Activated T-cell treated with anti-CD3 and anti-CD28 coated beads, Interleukin-2, amount 50 U/mL, for 72 hours (primary cell): ENCODE data around the gene SLC12A6. TPM values are rescaled to one million over a fixed set of nuclear protein-coding genes. Genes with fewer than 3 reads are reported as not detected.

ENCODE experiments used
- ATAC-seq, 2 donors: fragments of 150-1000 bp; cut with Tn5 transposase; replicated peaks in 1 of 2; 2 replicates each; pipeline ENCODE4 v1.10.0; 2021; ENCODE audit warnings: moderate library complexity in 2 of 2, mild to moderate bottlenecking in 1 of 2
- DNase-seq, 2 donors: peaks; one replicate each; pipeline ENCODE4 v3.0.0; 2021 to 2022; ENCODE audit warnings: mixed read lengths in 1 of 2
- H3K27ac Mint-ChIP-seq: one replicate; pipeline ENCODE4 v1.8.0; 2022; ENCODE audit warnings: mild to moderate bottlenecking, moderate library complexity, mixed read lengths
- H3K27me3 Mint-ChIP-seq: one replicate; pipeline ENCODE4 v1.8.0; 2022; ENCODE audit warnings: low read depth, mixed read lengths
- H3K36me3 Mint-ChIP-seq, 2 donors: one replicate each; pipeline ENCODE4 v1.8.0; 2022; ENCODE audit warnings: mixed read lengths in 2 of 2, mild to moderate bottlenecking in 1 of 2; ENCODE audit not compliant: insufficient read depth in 2 of 2
- H3K4me1 Mint-ChIP-seq: one replicate; pipeline ENCODE4 v1.8.0; 2022; ENCODE audit warnings: low read depth, mixed read lengths
- H3K4me3 Mint-ChIP-seq, 2 donors: one replicate each; pipeline ENCODE4 v1.8.0; 2022; ENCODE audit warnings: mild to moderate bottlenecking in 2 of 2, mixed read lengths in 2 of 2, moderate library complexity in 2 of 2
- H3K9me3 Mint-ChIP-seq, 2 donors: one replicate each; pipeline ENCODE4 v1.8.0; 2022; ENCODE audit warnings: mixed read lengths in 2 of 2
- total RNA-seq, 2 donors: library from RNA; stranded (reverse); gene quantifications; one replicate each; pipeline ENCODE4 v1.2.3, GENCODE V29; 2022

The SLC12A6 gene
- total RNA-seq, 2 donors from 2014 or later = 25.0 to 31.3 TPM

DNA sequence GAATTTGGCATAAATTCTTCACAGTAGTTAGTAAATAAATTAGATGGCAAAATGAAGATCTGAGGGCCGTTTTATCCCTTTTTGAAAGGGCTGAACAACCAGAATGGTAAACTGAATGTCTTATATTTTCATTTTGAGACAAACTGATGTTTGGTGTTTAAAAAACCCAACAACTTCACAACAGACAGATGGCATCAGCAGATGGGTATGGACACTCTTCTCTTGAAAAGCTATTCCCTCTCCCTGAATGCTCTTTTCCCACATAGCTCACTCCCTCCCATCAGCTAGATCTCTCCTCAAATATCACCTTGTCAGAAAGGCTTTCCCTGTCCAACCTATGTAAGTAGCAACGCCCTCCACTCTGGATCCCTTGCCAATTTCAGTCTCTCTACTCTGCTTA, 79.4 kb downstream of the SLC12A6 start:
- ATAC-seq (no peak), DNase-seq (no peak)
- Mint-ChIP-seq H3K27ac (no peak overlapping the region), H3K27me3 (no peaks in the 10 kb centered on the region), H3K4me1 (no peaks in the 10 kb centered on the region), H3K4me3 (no peak overlapping the region), H3K36me3 (peaks cover 2 to 4% of the 10 kb centered on the region in 2 donors), H3K9me3 (no peaks in the 10 kb centered on the region)

DNA sequence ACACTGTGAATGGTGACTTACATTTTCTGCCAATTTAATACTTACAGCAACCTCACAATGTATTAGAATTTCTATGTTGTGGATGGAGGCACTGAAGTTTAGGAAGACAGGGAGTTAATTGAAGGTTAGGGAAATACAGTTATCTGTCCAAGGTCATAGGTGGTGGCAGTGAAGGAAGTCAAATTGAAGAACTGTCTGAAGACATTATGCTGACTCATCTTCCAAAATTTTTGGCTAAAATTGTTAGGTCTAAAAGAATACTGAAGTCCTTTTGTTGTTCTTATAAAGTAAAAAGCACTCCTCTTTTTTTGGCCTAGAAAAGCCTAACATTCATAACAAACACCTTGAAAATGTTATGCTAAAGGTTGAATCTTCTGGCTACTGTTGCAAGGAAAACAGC, 85.0 kb downstream of the SLC12A6 start:
- no peak overlapping the region for H3K27ac Mint-ChIP-seq
- peaks cover 5% of the 10 kb centered on the region for H3K4me1 Mint-ChIP-seq
- H3K9me3 Mint-ChIP-seq = no peaks in the 10 kb centered on the region
- no peak overlapping the region for H3K4me3 Mint-ChIP-seq
- peaks cover 3 to 9% of the 10 kb centered on the region in 2 donors for H3K36me3 Mint-ChIP-seq
- H3K27me3 Mint-ChIP-seq = no peaks in the 10 kb centered on the region
- ATAC-seq = no peak
- DNase-seq = no peak

GRCh38 chr15:34248190-34248589, 89.4 kb downstream of the SLC12A6 start:
- H3K4me3 Mint-ChIP-seq = no peak overlapping the region
- no peak for ATAC-seq
- H3K27ac Mint-ChIP-seq = no peak overlapping the region
- no peak for DNase-seq
- H3K9me3 Mint-ChIP-seq = no peaks in the 10 kb centered on the region
- peaks cover 4 to 7% of the 10 kb centered on the region in 2 donors for H3K36me3 Mint-ChIP-seq
- H3K4me1 Mint-ChIP-seq = peaks cover 6% of the 10 kb centered on the region
- no peaks in the 10 kb centered on the region for H3K27me3 Mint-ChIP-seq

DNA sequence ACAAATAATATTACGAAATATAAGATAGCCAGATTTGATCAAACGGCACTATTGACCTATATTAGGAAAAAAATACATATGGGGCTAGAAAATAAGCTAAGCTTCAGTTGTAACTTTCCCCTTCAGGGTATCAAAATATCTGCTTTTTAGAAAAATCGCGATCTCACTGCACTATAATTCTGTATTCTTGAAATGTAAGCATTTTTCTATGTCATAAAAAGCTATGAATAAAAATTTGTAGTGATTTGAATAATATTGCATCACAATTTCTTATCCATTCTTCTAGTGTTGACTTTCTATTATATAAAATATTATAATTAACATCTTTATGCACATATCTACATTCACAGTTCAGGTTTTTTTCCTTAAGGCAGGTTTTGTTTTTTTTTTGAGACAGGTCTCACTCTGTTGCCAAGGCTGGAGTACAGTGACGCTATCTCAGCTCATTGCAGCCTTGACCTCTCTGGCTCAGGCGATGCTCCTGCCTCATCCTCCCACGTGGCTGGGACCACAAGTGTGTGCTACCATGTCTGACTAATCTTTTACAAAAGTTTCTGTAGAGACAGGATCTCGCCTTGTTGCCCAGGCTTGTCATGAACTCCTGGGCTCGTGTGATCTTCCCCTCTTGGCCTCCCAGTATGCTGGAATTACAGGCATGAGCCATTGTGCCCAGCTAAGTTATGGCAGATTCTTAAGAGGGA, 91.2 kb downstream of the SLC12A6 start:
- no peaks in the 10 kb centered on the region for H3K9me3 Mint-ChIP-seq
- ATAC-seq = no peak
- H3K36me3 Mint-ChIP-seq = peaks cover 1 to 8% of the 10 kb centered on the region in 2 donors
- no peak overlapping the region for H3K27ac Mint-ChIP-seq
- H3K4me1 Mint-ChIP-seq = peaks cover 17% of the 10 kb centered on the region
- DNase-seq = no peak
- no peaks in the 10 kb centered on the region for H3K27me3 Mint-ChIP-seq
- no peak overlapping the region for H3K4me3 Mint-ChIP-seq

DNA sequence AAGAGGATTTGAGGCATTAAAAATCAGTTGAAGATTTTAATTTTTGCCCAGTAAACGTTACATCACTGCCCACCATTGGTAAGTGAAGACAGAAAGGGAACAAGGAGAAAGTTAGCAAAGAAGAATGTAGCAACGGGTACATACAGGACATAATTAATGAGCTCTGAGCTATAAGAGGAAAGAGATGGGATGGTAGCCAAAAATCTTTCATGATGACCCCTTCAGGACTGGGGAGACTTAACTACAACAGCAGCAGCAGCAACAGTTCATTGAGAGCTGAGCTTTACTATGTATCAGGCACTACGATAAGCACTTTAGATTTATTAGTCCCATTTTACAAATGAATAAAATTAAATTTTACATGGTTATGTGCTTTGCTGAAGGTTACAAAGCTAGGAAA, 94.4 kb downstream of the SLC12A6 start:
- no peak overlapping the region for H3K4me3 Mint-ChIP-seq
- H3K36me3 Mint-ChIP-seq = peaks cover 4 to 11% of the 10 kb centered on the region in 2 donors

DNA sequence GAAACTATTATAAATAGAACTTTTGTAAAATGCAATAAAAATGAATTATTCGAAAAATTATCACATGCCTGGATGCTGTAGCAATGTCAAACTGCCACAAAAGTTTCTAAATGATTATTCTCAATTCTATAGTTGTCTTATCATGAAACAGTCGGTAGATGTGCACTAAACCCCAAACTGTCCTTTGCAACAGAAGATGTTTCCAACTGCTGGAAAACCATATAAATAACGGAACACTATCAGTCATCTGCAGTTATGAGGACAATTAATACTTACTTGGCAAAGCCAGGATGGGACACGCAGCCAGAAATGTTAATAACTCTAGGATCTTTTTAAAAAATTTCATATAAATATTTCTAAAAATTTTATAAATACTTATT, 95.3 kb downstream of the SLC12A6 start:
- H3K4me1 Mint-ChIP-seq = peaks cover 41% of the 10 kb centered on the region
- DNase-seq = no peak
- H3K27ac Mint-ChIP-seq = no peak overlapping the region
- no peaks in the 10 kb centered on the region for H3K27me3 Mint-ChIP-seq
- H3K9me3 Mint-ChIP-seq = no peaks in the 10 kb centered on the region
- peaks cover 4 to 11% of the 10 kb centered on the region in 2 donors for H3K36me3 Mint-ChIP-seq
- no peak for ATAC-seq
- H3K4me3 Mint-ChIP-seq = no peak overlapping the region

More for the DNA sequence above, 94.4 kb downstream of the SLC12A6 start:
- DNase-seq = no peak
- no peak overlapping the region for H3K27ac Mint-ChIP-seq
- H3K27me3 Mint-ChIP-seq = no peaks in the 10 kb centered on the region
- ATAC-seq = no peak
- H3K4me1 Mint-ChIP-seq = peaks cover 47% of the 10 kb centered on the region
- no peaks in the 10 kb centered on the region for H3K9me3 Mint-ChIP-seq

DNA sequence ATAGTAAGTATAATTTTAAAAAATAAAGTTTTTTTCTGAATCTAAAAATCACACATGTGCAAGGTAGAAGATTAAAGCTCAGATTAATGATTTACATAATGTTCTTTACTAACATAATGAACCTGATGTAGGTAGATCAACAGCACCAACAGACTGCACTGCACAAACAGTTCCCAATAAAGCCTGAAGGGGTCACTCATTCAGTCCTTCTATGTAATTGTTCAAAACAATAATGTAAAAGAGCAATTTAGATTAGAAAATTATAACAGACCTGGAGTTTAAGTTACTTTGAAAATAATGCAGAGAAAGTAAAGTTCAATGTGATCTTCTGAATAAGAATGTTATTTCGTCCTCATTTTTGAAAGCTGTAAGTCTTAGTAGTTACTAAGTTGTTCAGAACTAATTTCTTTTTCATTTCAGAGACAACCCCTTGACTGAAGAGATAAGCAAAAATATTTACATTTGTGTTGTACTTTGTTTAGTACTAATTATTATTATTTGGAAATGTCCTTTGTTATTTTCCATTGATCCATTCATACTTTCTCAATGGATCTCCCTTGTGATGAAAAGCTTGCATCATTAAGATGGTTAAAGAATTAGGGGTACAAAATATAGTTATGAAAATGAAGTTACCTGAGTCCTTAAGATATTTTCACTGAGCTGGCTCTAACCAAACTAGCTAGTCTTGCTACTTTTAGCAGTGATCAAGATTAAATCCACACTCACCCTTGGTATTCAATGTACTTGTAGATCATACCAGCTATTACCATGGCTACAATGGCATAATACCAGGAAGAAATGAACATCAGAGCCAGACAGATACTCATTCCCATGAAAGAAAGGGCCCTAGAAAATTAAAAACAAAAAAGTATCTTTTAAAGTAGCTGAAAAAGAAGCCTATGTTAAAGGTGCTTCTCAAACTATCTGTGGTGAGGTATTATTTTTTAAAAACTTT, 95.9 kb downstream of the SLC12A6 start:
- peak overlapping the region; percentile 18 for H3K27ac Mint-ChIP-seq
- peaks cover 4 to 12% of the 10 kb centered on the region in 2 donors for H3K36me3 Mint-ChIP-seq
- peak; percentile 50 to 51 for ATAC-seq
- H3K27me3 Mint-ChIP-seq = no peaks in the 10 kb centered on the region
- peaks cover 41% of the 10 kb centered on the region for H3K4me1 Mint-ChIP-seq
- H3K4me3 Mint-ChIP-seq = no peak overlapping the region
- peak; percentile 12 to 29 for DNase-seq
- H3K9me3 Mint-ChIP-seq = no peaks in the 10 kb centered on the region

- Mint-ChIP-seq H3K27ac (peak overlapping the region; percentile 91), H3K4me1 (peaks cover 41% of the 10 kb centered on the region), H3K27me3 (no peaks in the 10 kb centered on the region), H3K36me3 (peaks cover 6 to 16% of the 10 kb centered on the region in 2 donors), H3K4me3 (peak overlapping the region; percentile 72 to 76), H3K9me3 (no peaks in the 10 kb centered on the region)
- DNase-seq (peak; percentile 25 to 49), ATAC-seq (peak; percentile 65 to 69)
These were observed 97.0 kb downstream of the SLC12A6 start for GRCh38 chr15:34240537-34240936.

DNA sequence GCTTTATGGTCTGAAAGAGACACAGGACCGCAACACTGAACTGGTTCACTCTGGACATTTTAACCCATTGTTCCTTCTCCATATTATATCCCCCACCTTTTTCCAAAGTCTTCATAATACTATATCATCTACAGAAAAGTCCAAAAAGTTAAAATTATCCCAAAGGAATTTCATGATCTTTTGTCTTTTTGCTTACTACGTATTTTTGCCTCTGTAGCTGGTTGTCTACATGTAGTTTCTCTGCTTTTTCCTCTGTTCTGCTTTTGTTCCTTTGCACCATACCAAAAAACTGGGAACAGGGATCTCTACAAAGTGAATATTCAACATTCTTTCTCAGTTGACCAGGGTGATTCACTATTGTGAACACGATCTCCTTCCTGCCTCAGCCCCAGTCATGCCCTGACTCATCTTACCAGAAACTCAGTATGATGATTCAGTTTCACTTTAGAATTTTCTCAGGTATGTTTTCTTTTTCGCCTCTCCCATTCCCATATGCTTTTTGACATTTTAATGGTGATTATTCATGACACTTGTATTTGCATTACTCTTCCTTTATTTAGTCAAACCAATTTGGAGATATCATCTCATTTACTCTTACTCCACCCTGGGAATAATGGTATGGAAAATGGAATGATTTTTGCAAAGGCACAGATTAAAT, 98.3 kb downstream of the SLC12A6 start:
- H3K4me3 Mint-ChIP-seq = peak overlapping the region; percentile 63 to 82
- H3K9me3 Mint-ChIP-seq = no peaks in the 10 kb centered on the region
- H3K27ac Mint-ChIP-seq = peak overlapping the region; percentile 88
- DNase-seq (peak; percentile 48 to 65), ATAC-seq (peak; percentile 93 to 95)
- peaks cover 41% of the 10 kb centered on the region for H3K4me1 Mint-ChIP-seq
- no peaks in the 10 kb centered on the region for H3K27me3 Mint-ChIP-seq
- peaks cover 6 to 16% of the 10 kb centered on the region in 2 donors for H3K36me3 Mint-ChIP-seq

DNA sequence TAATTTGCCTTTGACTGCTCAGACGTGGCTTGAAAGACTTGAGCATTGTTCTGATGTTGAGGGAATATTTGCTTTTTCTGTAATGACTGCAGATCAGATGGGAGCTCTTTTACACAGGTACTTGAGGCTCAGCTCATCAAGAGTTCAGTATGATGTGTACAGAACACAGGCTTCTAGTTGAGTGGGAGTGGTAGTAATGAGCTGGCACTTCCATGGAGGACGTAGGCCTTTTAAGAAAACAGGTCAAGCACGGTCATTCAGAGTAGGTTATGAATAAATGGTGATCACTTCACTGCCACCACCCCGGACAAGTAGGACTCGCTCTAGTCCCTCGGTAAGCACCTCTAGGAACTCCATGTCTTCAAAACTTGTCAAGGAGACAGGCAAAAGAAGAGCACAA, 104.0 kb downstream of the SLC12A6 start:
- Mint-ChIP-seq H3K36me3 (peaks cover 5 to 14% of the 10 kb centered on the region in 2 donors), H3K4me3 (peak overlapping the region in 1 of 2 donors; percentile 35), H3K27me3 (no peaks in the 10 kb centered on the region), H3K9me3 (no peaks in the 10 kb centered on the region), H3K4me1 (peaks cover 12% of the 10 kb centered on the region), H3K27ac (peak overlapping the region; percentile 82)
- peak; percentile 53 to 95 for ATAC-seq
- DNase-seq = peak in 1 of 2 donors; percentile 8

DNA sequence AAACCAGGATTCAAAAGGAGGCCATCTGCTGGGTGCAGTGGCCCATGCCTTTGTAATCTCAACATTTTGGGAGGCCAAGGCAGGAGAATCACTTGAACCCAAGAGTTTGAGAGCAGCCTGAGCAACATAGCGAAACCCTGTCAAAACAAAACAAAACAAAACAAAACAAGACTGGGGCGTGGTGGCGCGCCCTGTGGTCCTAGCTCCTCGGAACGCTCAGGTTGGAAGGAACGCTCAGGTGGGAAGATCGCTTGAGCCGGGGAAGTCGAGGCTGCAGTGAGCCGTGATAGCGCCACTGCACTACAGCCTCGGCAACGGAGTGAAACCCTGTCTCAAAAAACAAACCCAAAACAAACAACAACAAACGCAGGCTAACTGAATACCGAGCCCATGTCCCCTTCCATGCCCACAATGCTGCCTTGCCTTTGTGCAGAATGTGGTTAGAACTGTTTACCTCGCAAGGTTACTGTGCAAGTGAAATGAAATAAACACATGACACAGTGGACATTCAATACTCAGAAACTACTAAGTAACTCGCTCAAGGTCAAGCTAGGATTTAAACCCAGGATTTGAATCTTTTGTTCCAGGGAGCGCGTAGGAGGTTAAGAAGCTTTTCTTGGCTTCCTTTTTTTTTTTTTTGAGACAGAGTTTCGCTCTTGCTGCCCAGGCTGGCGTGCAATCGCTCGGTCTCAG, 113.5 kb downstream of the SLC12A6 start:
- H3K9me3 Mint-ChIP-seq = no peaks in the 10 kb centered on the region
- no peak for DNase-seq
- peaks cover 46% of the 10 kb centered on the region for H3K4me1 Mint-ChIP-seq
- H3K4me3 Mint-ChIP-seq = peak overlapping the region; percentile 87 to 90
- H3K27me3 Mint-ChIP-seq = no peaks in the 10 kb centered on the region
- H3K27ac Mint-ChIP-seq = peak overlapping the region; percentile 93
- peaks cover 13% of the 10 kb centered on the region in 2 donors for H3K36me3 Mint-ChIP-seq
- peak in 1 of 2 donors; percentile 4 for ATAC-seq

GRCh38 chr15:34217587-34218225, 119.9 kb downstream of the SLC12A6 start:
- ATAC-seq = peak in 1 of 2 donors; percentile 42
- Mint-ChIP-seq H3K9me3 (no peaks in the 10 kb centered on the region), H3K4me1 (peaks cover 6% of the 10 kb centered on the region), H3K27me3 (peaks cover 1% of the 10 kb centered on the region), H3K27ac (no peak overlapping the region), H3K4me3 (peak overlapping the region in 1 of 2 donors; percentile 27), H3K36me3 (no peaks in the 10 kb centered on the region)
- DNase-seq = no peak
